ENCODE results near the gene THRA.

THRA gene

DNA sequence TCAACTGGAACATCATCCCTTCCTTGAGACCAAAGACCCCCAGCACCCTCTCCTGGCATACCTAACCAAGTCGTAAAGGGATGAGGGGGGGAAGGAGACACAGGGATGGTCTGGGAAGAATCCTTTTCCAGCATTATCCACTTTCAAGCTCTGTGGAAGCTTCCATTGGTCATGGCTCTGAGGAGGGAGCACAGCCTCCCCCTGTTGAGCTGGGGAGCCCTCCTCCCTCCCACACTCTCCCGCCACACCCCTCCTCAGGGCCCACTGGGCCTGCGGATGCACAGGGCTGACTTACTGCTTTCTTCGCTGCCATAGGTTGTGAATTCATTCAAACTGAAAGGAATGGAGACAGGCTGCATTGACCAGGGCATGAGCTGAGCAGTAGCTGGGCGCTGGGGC is 35.2 kb upstream of the THRA start:
- no peak for DNase-seq

DNA sequence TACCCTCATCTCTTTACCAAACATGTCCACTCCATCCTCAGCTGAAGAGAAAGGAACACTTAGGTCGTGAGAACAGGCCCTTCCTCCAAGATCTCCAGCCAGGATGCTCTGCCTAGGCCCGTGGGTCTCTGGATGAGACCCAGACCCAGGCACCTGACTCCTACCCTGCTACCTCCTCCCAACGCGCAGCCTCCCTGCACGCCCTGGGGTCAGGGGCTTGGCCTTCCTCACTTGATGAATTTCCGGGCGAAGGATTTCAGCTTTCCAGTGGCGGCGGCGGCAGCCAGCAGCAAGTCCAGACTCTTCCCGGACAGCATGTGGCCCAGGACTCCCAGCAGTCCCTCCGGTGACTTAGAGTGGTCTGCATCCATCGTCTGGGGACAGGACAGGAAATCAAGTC is 34.2 kb upstream of the THRA start:
- no peak for DNase-seq

- DNase-seq: no peak
Observed at GRCh38 chr17:40031706-40032105, 31.1 kb upstream of the THRA start.

GRCh38 chr17:40032322-40033320 is 30.1 kb upstream of the THRA start:
- no peak for DNase-seq

DNA sequence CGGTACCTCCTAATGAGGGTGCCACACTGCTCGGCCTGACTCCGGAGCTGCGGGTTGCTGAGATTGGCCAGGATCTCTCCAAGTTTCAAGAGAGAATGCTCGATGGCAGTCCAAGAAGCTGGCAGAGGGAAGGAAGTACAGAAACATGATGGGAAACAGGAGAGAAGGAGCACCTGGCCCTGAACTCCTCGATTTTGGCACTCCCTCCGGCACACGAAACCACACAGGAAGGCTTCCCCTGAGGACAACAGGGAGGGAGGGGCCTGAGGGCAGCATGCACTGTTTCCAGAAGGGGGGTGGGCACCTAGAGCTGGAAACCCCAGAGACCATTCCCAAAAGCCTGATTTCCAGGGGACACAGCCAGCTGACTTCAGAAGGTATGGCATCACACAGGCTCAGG is 29.4 kb upstream of the THRA start:
- DNase-seq: no peak

GRCh38 chr17:40034426-40035161 is 28.2 kb upstream of the THRA start:
- no peak for DNase-seq

DNA sequence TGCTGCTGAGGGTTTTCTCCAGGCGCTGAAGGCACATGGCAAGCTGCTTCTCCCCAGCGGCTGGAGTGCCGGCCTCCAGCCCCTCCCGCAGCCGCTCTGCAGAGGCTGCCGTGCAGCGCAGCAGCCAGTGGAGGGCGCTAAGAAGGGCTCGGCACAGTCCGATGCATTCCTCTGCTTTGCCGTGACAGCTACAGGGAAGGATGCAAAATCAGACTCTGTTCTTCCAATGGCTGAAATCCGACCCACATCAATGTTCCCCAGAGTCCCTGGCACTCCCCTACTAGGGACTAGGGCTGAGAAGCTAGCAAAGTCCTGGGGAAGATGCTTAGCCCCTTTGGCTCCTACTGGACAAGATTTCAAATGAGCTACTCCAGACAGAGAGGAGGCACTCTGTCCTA is 27.6 kb upstream of the THRA start:
- DNase-seq: no peak

DNA sequence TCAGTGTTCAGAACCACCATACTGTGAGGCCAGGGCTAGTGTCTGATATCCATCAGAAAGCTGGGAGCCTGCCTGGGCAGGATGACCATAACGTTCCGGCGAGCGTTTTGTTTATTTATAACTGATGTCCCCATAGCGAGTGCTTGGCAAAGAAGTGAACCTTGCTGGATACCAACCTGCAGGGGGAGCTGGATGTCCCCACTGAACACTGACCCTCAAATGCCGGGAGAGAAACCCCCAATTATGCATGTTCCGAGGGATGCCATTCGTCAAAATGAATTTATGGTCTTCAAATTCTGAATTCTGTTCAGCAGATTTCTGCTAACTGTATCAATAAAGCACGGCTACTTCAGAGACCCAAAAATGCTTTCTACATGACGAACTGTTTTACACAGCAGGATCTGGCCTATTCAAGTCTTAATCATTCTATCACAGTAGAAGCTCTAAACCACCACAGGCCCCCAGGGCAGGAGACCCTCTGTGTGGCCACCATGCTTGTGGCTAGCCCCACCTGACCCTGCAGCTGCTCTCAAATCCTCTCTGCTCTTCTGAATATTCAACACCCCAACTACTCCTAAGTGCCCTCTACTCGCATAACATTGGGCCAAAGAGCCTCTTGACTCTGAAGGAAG is 23.8 kb upstream of the THRA start:
- DNase-seq: no peak

GRCh38 chr17:40041196-40041595 is 21.6 kb upstream of the THRA start:
- no peak for DNase-seq

DNA sequence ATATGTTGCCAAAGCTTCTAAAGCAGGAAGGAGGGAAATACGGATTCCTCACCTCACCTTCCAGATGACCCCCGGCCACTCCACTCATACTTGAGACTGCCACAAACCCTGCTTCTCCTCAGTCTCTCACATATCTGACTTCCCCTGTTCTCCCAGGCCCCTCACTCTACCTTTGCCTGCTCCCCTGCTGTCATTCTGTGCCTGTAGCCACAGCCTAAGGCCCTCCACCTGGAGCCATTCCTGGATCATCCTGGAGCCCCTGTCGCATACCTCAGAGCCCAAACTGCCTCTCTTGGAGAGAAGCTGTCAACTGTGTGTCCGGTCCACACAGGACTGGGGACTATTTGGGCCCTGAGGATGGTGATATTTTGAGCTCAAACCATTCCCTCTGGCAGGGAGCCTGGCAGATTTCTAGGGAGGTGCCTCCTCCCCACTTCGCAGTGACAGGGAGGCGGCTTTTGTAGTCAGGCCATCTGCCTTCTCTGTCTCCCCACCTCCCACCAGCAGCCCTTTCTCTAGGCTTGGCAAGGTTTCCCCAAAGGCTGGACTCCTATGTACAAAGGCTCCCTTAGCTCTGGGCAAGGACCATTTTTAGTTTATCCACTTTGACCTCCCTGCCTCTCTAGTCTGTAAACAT is 6.3 kb upstream of the THRA start:
- no peak for DNase-seq

DNA sequence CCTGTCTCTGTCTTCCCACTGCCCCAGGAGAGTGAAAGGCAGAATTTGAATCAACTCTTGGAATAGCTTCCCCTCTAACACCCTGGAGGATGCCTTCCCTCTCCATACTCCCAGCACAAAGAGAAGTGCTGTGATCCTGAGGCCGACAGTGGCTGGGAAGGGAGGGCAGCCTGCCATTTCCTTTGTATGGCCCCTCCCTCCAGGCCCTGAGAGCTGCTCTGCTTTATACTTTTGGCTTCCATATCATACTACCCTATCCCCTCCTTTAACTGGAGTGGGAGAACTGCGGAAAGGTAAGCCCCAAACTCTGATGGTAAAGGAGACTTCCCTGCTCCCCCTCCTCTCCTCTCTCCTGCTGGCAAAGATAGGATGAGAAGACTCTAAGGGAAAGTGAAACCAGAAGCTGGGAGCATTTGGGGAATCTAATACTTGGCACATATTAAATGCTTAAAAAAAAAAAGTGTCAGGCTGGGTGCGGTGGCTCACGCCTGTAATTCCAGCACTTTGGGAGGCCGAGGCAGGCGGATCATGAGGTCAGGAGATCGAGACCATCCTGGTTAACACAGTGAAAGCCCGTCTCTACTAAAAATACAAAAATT is 4.5 kb upstream of the THRA start:
- no peak for DNase-seq

GRCh38 chr17:40058865-40059264 is 3.9 kb upstream of the THRA start:
- DNase-seq: no peak

DNA sequence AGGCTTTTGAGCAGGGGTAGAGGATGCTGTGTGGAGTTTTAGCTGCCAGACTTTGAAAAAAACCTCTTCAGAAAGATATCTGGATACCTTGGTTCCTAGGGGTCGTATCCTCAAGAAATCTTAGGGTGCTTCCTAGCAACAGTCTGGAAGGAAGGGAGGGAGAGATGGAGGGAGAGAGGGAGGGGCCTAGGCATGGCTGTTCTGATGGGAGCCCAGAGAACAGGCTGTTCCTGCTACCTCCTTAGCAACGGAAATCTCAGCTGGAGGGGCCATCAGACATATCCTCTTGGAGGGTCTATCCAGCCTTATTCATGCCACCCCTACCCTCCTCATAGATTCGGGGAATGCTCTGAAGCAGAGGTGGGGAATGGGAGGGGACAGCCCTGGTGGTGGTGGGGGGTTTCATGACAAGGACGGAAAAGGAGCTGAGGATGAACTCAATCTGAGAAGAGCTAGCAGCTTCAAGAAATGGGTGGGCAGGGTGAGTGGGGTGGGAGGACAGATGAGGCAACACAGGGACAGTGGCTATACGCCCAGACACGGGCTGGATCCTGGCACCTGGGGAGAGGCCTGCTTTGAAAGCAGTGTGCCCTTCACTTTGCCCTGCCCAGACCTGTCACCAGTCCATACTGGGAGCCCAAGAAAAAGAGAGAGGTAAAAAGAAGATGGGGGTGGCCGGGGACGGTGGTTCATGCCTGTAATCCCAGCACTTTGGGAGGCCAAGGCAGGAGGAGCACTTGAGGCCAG is 2.9 kb upstream of the THRA start:
- DNase-seq: no peak

GRCh38 chr17:40060887-40061608 is 1.7 kb upstream of the THRA start:
- no peak for DNase-seq

- DNase-seq: no peak
Observed at GRCh38 chr17:40061609-40062038, 1.1 kb upstream of the THRA start.

- peak; percentile 43 for DNase-seq
Observed at GRCh38 chr17:40063187-40063771, 514 bp downstream of the THRA start.

- peak; percentile 26 for DNase-seq
Observed at GRCh38 chr17:40063901-40064531, 1.3 kb downstream of the THRA start.

- DNase-seq: no peak
Observed at GRCh38 chr17:40064971-40065768, 2.4 kb downstream of the THRA start.

DNA sequence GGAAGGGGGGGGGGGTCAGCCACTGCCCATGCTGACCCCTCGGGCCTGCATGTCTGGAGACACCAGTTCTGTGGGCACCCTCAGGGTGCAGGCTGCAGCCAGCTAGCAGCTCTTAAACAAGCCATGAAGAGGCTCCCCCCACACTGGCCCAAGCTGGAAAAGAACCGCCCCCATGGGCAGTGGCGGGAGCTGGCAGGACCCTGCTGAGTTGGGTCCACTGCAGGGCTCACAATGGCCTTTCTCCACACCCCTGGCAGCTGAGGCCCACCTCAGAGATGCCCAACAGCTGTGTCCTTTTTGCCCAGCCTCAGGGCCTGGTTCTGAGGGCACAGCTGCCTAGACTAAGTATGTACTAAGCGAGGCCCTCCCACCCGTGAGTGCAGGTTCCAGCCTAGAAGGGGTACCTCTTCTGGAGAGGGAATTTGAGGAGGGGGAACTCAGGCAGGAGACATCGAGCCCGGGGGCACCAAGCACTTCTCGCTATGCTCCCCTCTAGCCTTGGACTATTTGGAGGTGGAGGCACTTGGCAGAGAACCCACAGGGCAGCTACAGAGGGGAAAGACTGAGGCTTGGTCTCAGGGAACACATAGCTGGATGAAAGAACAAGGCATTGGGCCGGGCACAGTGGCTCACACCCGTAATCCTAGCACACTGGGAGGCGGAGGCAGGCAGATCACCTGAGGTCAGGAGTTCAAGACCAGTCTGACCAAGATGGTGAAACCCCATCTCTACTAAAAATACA is 3.2 kb downstream of the THRA start:
- DNase-seq: no peak

Measured in stimulated activated CD4-positive, alpha-beta T cell treated with anti-CD3 and anti-CD28 coated beads, Interleukin-15, amount 100 ng/mL, for 24 hours (primary cell).